GM23248 (cell line): Measurements from ENCODE around the gene CSH1.

ENCODE experiments used
- EZH2 ChIP-seq: fragments of 200-600 bp; sonication (generic); IDR thresholded peaks from 2 replicates; pipeline ENCODE4 v1.6.1; 2018; ENCODE audit warnings: antibody characterized with exemption, mild to moderate bottlenecking; ENCODE audit not compliant: insufficient read depth, poor library complexity, severe bottlenecking
- EZH2phosphoT487 ChIP-seq: fragments of 200-600 bp; sonication (generic); IDR thresholded peaks from 2 replicates; pipeline ENCODE4 v1.6.1; 2018; ENCODE audit warnings: antibody characterized with exemption, moderate library complexity, mild to moderate bottlenecking, low read depth; ENCODE audit not compliant: insufficient read depth

- no peak for TF ChIP-seq EZH2
- TF ChIP-seq EZH2phosphoT487, result no peak
Observed at GRCh38 chr17:63848834-63849689, 47.3 kb downstream of the CSH1 start.
